Colon (tissue), 2 donors: ENCODE data around the gene KCNN3.

Source experiments
- FAIRE-seq: peaks from 2 replicates; lab custom pipeline; 2012; peaks lifted over from hg19 to GRCh38; lab: Jason Lieb, UNC
- donor health status: control.
- donor health status: control.

KCNN3 gene

DNA sequence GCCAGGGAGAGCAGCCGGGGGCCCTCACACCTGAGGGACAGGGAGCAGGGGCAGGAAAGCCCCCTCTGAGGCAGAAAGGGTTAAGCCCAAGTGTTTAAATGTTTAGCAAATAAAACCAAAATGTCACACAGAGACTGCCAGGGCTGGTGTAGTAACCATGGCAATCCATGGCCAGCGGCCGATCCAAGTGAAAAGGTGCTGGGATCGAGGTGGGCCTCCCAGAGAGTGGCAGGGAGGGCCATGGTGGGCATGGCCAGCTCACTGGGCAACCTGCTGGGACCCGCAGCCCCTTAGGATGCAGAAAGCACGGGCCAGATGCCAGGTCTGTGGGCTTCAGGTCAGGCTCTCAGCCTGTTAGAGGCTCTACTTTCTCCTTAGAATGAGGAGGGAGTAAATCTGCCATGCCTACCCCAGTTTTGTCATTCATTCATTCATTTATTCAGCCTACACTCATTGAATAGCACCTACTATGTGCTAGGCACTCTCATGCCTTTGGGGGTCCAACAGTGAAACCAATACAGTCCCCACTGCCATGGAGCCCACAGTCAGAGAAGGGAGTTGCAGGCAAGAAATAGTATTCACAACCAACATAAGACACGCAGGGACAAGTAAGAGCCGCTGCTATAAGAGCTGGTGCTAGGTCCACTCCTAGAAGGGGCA is 56.1 kb downstream of the KCNN3 start:
- no peak for FAIRE-seq

DNA sequence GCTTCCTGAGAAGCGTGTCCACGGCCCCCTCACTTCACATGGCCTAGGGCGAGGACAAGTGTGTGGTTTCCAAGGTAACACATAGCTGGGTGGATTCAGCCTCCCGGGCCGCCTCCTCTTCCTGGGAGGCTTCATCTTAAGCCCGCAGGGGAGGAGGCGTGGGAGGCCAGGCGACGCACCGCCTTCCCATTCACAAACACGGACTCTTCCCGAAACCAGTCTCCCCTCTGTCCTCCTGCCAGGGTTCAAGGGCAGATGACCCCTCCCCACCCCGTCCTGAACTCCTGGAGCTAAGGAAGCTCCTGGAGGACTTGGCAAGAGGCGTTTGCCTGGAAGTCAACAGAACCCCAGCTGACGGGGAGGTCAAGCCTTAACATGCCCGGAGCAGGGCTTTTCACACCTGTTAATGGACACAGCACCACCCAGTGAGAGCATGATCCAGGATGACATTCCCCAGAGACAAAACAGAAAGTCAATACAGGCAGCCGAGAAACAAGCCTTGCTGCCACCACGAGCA is 56.7 kb downstream of the KCNN3 start:
- no peak for FAIRE-seq

DNA sequence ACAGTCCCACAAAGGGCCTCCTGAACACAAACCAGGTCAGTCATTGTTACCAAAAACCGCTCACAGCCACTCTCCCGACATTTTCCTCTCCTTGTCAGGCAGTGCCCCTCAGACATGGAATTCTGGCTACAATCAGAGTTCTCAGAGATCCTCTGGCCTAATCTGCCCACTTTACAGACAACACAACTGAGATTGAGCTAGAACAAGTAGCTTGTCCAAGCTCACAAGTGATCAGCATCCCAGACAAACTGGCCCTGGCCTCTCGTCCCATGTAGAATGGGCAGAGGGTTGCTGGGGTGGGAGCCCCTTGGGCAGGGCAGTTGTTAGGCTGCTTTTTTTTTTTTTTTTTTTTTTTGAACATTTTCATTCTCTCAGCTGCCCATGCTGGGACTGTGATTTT is 57.2 kb downstream of the KCNN3 start:
- no peak for FAIRE-seq

DNA sequence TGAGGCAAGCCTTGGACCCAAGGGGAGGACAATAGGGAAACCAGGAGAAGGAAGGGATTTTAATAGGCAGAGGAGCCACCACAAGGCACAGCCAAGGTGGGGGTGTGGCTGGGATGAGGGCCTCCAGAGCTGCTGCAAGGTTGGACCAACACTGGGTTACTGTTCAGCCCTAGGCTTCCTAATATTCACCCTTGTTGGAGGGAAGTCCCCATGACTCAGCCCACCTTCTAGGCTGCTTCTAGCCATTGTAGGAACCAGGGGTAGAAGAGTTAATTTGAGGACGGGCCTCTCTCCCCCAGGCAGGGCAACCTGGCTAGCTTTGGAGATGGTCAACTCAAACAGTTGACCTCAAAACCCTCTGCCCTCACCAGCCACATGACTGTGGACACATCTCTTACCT is 59.5 kb downstream of the KCNN3 start:
- no peak for FAIRE-seq

DNA sequence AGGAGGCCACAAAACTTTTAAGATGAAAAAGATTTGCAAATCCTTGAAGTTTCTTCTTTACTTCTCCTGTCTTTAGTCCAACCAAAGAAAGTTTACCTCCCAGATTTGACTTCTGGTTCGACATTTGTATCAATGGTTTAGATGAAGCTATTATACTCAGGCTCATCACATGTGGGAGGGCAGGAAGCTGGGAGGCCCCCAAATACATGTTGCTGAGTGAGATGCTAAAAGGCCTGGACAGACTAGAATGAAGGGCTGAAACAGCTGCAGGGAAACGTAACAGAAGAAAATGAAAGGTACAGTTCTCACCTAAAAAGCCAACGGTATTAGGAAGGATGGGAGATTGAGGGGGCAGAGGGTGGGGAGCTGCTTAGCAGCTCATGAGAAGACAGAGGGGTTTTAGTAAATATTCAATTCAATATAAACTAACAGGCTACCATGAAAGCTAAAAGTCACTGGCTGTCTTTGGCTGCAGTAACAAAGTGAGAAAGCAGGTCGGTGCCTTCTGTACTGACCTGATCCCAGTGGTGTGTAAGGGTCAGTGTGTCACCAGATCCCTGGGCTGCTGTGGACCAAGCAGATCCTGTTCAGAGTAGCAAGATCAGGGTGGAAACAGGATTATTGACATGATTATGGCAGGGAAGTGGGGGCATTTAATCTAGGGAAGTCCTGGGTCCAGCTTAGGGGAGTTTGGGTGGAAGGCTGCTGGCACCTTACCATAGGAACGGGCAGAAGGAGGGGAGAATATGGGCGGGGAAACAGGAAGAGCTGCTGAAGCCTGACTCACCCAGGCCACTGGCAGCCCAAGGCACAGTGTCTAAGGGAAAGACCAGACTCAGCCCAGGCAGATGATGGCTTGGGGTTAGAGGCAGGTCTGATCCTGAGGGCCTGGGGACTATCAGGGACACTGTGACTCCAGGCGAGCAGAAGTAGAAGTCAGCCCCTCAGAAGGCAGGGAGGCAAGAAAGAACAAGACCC is 60.4 kb downstream of the KCNN3 start:
- no peak for FAIRE-seq

DNA sequence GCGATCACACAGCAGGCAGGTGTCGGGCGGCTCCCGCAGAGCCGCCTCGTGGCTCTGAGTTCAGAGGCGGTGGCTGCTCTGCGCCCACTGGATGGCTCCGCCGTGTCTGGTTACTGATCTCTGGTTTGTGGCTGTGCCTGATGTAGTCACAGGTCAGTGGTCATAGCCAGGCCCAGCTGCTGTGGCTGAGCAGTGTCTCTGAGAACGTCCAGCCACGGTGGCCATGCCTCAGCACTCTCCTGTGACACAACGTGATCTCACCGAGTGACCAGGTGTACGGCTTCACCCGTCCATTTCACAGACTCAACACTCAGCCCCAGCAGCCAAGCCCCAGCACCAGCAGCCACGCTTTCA is 61.2 kb downstream of the KCNN3 start:
- no peak for FAIRE-seq

DNA sequence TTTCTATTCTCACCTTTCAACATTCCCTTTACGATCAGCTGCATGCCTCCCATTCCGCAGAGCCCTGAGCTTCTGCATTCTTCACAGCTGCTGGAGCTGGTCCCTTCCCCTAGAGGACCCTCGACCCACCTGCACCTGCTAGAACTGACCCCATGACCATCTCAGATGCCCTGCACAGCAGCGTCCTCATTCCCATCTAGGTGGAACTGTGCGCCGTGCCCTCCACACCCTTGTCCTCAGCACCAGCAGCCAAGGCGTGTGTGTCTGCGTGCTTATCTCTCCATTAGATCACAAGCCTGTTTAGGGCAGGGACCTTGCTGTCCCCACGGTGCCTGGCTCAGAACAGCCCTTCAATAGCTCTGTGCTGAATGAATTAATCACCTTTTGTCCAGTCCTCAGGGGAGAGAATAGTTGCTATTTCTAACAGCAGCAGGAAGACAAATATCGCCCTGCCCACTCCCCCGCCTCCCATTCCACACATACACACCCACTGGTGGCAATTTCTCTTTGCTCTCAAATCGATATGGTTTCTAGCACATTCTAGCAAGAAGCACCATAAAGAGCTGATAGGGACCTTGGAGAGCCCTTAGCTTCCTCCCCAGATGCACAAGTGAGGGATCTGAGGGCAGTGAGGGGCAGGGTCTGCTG is 61.7 kb downstream of the KCNN3 start:
- no peak for FAIRE-seq

DNA sequence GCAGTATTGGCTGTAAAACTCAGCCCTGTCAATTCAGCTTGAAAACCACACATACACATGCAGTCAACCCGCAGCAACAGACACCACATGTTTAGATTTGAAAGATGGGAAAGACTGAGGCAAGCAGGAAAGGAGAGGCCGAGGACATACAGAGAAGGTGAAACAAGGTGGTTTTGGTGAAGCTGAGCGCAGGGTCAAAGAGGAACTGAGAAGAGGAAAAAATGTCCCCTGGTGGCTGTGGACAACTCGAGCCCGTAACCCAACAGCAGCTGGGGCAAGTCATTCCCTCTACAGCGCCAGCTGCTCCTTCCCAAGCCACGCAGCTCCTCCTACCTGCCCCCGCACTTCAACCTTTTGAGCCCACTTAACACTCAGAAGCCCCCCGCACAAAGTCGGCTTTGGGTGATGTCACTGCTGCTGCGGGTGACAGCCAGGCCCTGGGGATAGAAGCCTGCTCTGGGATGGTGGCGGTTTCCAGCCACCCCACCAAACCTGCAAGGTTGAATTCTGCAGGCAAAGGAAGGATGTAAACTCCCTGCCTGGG is 63.0 kb downstream of the KCNN3 start:
- FAIRE-seq, result no peak

DNA sequence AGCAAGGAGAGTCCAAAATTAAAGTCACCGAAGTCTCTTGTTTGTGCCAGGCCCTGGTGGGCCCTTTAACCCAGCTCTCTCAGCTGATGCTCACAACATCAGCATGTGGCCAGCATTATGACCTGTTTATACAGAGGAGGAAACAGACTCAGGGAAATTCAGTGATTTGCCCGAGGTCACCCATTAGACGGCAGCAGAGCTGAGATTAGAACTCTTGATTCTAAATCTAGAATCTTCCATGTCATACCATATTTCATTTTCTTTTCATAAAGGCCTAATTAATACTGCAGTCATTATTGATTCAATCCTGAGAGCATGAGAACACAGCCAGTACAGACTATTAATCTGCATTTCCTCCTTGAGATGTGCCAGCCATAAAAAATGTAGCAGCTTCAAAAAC is 63.7 kb downstream of the KCNN3 start:
- no peak for FAIRE-seq

DNA sequence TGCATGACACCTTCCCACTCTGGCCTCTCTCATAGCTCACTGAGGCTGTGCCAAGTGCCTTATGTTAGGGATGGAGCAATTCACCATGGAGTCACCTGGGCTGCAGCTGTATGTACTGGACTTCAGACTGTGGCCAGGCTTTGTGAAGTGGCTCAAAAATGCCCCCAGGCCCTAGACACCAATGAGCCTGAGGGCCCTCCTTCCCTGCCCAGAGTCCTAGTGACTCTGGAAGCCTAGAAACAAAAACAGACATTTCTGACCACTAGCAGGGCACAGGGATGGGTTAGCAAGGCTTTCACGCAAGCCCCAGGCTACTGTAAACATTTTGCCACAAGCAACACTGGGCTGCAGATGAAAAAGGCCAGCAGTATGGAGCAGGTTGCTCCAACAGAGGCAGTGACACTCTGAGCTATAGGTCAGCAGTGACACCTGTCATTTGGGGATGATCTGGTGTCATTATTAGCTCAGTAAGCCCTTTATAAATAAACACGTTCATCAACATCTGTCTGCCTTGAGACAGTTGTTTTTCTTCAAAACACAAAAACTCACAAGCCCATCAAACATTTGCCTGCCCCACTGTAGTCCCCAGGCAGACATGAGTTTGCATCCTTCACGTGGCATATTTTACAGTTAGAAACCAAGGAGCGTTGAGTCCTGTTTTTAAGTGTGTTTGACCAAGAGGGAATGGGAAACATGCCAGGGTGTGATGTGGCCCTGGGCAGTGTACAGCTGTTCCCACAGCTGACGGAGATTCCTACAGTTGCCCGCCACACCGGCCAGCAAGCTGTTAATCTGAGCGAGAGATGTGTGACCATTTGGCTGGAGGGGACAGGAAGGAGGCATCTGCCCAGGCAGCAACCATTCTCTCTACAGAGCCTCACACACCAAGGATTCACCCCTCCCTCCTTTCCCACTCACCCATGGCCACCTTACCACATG is 66.8 kb downstream of the KCNN3 start:
- no peak for FAIRE-seq

DNA sequence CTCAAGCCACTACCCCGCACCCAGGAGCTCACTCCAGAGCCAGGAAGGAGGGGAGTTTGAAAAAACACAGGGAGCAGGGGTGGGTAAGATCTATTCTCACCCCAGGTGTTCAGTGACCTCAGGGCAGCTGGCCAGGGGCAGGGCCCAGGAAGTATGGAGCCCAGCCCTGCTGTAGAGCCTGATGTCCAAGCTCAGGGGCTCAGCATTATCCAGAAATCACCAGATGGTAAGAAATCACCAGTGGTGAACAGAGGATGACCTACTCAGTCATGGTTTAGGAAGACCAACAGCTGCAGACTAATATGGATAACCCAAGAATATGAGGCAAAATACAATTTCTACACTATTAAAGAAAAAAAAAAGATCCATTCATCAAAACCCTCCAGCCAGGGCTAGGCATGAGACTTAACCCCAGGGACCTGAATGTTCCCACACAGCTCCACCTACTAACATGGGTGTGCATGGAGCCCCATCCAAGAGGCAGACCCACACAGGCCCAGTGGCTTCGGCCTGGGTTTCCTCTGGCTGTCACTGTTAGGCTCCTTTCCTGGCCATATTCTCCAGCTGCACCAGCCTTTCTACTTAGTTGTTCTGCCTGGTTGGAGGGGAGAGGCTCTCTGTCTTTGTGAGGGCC is 67.6 kb downstream of the KCNN3 start:
- no peak for FAIRE-seq

DNA sequence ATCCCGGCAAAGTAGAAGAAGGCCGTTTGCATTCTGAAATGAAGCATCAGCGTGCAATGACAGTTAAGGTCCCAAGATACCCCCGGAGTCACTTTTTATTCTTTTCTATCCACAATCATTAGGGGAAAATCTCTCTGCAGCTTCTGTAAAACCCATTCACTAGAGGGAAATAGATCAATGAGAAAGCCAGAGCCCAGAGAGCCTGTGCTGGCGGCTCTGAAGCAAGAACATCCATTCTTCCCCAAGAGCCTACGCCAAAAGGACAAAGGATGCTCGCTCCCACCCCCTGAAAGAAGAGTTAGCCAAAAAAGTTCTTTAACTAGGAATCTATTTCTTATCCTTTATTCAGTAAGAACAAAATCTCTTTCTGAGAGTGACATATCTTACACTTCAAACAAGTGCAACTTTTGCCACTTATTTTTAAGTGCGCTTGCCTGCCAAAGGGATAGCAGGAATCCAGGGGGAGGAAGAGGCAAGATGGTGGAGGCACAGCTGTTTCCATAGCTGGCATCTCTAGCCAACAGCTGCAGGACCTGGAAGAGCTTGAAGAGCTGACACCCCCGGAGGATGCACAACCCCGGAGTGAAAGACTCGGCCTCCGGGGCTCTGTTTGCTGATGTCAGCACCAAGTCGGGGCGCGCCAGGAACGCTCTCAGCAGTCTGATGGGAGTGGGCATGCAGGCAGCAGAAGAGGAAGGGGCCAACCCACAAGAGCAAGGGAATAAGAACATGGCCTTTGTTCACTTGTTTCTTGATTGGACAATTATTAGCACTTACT is 68.7 kb downstream of the KCNN3 start:
- FAIRE-seq, result no peak

DNA sequence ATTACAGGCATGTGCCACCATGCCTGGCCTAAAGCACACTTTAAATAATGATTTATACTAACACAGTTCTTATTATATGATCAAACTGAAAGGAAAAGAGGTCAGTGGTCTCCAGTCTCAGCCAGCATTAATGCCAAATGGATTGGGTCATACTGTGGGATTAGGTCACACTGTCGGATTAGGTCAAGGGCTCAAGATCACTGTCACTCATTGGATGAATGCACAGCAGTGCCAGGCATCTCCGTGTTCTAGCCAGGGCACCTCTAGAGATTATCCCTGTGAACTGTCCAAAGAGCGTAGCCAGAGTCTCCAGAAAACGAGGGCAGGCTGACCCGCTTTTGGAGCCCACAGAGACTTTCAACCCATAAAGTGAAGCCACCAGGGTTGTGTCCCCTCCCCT is 70.9 kb downstream of the KCNN3 start:
- no peak for FAIRE-seq

DNA sequence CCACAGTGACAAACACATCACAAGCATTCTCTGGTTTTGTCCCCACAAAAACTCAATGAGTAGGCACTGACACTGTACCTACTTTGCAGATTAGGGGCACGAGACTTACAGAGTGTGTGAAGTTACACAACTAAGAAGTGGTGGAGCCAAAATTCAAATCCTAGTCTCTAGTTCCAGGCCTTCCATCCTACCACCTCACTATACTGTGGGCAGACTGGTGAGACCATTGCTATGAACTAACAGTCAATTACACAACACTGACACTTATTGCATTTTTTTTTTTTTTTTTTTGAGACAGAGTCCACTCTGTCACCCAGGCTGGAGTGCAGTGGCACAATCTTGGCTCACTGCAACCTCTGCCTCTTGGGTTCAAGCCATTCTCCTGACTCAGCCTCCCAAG is 71.4 kb downstream of the KCNN3 start:
- no peak for FAIRE-seq

DNA sequence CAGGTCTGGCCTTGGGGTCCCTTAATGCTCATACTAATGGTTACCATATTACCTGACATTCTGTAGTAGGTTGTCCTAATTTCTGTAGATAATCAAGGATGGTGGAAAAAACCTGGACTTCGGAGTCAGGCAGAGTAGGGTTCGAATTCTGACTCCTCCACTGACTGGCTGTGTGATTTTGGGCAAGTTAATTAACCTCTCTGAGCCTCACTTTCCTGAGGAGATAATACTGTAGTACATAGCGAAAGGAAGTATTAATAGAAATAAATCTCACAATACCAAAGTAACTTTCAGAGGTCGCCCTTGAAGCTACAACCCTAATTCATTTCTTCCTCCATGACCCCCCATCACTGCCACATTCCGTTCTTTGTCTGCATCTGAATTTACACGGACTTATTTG is 72.9 kb downstream of the KCNN3 start:
- no peak for FAIRE-seq

DNA sequence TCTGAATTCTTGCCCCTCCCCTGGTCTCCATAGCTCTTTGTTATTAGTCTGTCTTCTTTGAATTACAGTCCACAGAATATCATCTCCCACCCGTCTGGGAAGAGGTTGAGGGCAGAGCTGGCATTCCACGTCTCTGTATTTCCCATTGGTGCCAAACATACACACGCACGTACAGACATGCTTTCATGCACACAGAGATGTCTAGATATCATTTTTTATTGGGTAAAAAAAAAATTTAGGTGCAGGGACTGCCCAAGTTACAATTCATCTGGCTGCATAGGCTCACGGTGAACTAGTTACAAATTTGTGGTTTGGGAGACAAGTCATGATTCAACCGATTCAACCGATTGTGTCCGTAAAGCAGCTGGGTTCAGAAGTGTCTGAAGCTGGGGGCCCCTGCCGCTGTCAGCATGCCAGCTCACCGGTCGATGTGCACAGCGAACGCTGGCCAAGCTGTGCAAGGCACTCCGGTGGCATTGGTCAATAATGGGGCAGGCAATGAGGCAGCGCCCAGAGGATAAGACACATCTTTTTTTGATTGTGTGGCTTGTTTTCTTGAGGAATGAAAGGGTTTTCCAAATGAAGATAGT is 73.7 kb downstream of the KCNN3 start:
- FAIRE-seq, result no peak

DNA sequence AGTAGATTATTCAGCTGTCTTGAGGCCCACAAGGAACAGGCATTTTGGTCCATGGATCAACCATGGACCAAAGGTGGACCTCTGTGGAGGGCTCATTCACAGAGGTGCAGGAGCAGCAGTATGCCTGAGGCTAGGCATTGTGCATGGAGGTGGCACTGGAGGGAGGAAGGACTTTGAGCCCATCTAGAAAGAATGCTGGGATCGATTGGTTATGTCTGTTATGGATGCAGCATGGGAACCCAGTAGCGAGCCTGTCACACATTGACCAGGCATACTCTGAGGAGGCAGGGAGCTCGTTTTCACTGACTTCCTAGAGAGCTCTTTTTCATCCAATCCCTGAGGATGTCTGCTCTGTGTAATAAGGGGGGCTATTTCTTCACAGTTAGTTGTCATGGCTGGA is 75.5 kb downstream of the KCNN3 start:
- FAIRE-seq, result no peak

DNA sequence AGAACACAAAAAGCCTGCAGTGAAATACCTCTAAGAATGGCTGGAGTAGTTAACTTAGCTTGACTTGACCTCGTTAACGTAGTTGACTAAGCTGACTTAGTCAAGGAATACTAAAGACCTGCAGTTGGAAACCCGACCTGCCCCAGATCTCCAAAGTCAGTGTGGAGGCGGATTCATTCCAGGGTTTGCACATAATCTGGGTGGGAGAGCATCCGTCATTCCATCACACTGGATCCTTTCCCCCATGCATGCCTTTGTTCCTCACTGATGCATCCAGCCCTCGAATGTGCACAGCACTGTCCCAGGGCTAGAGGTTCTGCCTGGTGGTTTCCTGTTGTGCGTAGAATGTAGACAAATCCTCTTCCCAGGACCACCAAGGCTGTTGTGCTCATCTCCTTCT is 76.4 kb downstream of the KCNN3 start:
- FAIRE-seq, result no peak

DNA sequence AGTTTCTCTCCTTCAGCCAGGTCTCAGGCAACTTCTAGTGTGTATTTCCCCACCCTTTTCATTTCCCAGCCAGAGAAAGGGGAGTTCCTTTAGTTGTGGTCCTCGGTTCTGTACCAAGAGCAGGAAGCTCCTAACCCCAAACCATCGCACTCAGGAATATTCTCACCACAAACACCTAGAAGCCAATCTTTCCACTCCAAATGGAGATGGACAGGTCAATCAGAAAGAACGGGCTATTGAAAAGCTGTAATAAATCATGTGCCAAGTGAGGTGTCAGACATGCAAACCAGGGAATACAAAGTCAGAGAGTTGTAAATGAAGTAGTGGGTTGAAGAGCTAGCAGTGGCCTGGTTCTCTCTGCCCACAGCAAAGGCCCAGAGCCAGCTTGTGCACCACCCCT is 77.2 kb downstream of the KCNN3 start:
- FAIRE-seq, result no peak
